Brain pericyte (primary cell): ENCODE results near the gene ASCC2.
A peak's percentile ranks its signal among the peaks of the same experiment; 100 is the strongest.

Experiments used
- DNase-seq: peaks from one replicate; pipeline ENCODE4 v3.0.0-alpha.2; 2012; ENCODE audit warnings: low read depth, low spot score

Gene ASCC2

DNA sequence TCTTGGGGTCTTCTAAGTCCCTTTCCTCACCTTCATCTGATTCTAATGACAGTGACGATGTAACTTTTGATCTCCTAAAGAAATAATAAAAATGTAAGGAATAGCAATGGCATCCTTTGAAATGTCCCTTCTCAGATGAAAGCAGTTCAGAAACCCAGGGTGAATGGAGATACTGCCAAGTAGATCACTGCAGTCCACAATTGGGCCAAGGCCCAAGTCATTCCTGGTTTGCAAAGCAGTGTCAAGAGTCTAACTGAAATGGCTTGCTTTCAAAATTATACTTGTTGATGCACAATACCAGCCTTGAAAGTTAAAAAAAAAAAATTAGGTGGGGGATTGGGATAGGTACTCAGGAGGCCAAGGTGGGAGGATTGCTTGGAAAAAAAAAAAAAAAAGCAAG, 20.4 kb downstream of the ASCC2 start:
- DNase-seq, result no peak

- DNase-seq, result no peak
These were observed 21.1 kb downstream of the ASCC2 start for GRCh38 chr22:29816980-29817379.

- no peak for DNase-seq
These were observed 21.5 kb downstream of the ASCC2 start for GRCh38 chr22:29816539-29816938.

DNA sequence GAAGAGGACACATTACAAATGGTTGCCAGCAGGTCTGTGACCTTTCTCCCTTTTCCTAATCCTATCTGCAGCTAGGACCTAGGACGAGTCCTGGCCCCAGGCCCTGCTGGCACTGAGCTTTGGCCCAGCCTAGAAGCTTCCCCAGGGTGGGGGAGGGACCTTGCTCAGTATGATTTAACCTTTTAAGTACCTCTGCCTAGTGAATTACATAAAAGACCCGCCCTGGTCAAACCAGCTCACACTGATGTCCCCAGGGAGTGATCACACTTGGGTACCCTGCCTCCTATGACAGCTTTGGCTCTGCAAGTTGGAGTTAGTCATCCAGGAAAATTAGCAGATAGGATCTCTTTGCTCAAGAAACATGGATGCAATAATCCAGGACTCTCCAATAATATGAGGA, 21.9 kb downstream of the ASCC2 start:
- DNase-seq, result no peak

GRCh38 chr22:29815580-29815979, 22.5 kb downstream of the ASCC2 start:
- no peak for DNase-seq

DNA sequence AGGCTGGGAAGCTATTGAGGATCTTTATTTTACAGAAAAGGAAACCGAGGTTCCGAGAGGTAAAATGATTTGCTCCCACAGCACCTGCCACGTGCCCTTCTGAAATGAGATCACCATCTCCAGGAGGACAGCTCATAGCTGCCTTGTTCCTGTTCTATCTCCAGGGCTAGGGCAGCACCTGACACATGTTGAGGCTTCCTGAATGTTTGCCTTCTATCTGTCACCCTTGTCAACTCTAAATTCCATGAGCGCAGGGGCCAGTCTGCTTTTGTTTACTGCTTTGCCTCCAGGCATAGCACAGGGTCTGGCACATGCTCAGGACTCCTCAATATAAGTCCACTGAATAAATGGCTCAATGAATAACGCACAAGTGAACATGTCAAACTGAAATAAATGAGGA, 24.1 kb downstream of the ASCC2 start:
- no peak for DNase-seq

DNA sequence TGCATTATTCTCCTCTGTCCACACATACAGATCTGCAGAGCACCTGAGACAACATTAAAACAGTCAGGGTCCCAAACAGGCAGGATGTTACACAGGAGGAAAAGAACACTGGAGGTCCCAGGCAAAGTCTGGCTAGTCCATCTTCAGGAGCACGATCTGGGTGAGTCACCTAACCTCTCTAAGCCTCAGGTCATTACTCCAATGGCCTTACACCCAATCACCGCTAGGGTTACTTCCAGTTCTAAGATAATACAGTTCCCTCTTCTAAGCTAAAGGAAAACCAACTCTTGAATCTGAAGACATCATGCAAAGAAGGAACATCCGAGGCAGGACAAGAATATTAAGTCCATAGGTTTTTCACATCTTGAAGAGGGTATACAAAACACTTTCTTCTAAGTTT, 24.5 kb downstream of the ASCC2 start:
- no peak for DNase-seq

DNA sequence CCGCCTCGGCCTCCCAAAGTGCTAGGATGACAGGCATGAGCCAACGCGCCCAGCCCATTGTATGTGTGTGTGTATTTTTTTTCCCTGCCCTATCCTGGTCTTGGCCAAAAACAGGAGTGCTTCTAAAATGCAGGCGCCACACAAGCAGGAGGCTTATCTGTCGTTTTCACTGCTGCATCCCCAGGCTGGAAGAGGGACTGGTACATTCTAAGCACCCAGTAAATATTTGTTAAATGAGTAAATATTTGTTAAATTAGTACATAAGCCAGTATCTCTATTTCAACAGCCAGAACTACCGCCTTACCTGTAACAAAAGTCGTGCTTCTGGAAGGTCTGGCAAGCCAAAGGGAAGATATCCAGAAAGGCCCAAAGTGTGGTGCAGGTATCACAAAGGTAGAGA, 24.9 kb downstream of the ASCC2 start:
- no peak for DNase-seq

DNA sequence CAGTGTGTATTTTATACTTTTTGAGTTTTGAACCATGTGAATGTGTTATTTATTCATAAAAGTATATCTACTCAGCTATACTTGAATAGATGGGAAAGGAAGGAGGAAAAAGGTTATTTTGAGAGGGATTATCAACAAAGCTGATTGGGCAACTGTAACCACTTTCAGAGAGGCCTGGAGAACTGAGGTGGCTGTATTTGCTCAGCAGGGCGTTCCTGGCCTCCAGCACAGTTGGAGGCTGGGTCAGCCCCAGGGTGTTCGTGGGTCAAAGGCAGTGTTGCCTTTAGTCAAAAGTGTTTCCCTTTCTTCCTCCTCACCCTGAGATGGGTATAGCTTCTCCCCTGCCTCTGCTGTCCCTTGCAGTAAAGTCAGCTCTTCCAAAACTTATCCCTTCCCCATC, 26.7 kb downstream of the ASCC2 start:
- DNase-seq, result no peak

DNA sequence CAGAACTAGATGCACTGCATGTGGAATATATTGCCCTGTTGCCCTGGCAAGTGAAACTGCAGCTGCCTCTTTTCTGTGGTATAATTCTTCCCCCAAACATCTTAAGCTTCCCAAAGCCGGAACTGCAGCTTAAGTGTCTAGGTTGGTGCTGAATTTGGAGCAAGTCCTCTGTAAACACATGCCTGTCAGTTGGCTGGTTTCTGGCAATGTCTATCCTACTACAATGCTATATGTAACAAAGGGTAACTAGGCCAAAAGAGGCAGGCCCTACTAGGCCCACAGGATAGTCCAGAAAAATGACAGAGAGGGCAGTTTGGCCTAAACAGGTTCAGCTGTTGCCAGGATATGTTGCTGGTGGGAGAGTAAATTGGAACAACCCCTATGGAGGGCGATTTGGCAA, 27.9 kb downstream of the ASCC2 start:
- DNase-seq, result no peak

DNA sequence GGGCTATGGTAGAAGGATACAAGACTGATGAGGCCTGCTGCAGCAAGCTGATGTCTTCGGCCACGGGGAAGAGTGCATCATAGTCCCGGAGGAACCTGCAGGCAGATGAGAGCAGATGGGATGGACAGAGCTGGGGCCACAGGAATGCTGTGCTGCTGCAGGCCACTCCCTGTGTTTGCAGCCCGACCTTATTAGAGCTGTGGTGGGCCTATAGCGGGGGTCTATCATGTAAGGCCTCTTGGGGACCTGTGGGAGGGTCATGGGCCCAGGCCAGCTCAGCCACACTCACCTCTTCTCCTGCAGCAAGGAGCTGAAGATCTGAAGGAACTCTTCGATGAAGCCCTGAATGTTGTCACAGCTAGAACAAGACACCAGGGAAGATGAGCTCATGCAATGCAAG, 31.9 kb downstream of the ASCC2 start:
- DNase-seq, result no peak

GRCh38 chr22:29804985-29805384, 33.1 kb downstream of the ASCC2 start:
- no peak for DNase-seq

- no peak for DNase-seq
These were observed 34.9 kb downstream of the ASCC2 start for GRCh38 chr22:29803190-29803589.

- DNase-seq, result no peak
These were observed 36.3 kb downstream of the ASCC2 start for GRCh38 chr22:29801796-29802195.

DNA sequence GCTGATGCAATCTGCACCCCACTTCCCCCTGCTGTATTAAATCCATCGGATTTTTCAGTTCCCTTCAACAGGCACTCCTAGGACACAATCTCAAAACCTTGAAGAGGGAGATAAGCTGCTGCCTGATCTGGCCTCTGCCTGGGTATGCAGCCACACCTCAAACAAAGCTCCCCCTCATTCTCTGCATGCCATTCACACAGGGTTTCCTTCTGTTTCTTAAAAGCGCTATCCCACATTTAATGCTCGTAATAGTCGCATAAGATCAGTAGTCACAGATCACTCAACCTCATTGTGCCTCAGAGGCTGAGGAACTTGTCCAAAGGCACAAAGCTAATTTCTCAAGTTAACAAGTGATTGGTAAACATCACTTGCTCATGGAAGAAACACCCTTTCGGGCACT, 36.9 kb downstream of the ASCC2 start:
- DNase-seq, result no peak

- DNase-seq, result peak; percentile 17
These were observed 38.8 kb downstream of the ASCC2 start for GRCh38 chr22:29799217-29799680.

DNA sequence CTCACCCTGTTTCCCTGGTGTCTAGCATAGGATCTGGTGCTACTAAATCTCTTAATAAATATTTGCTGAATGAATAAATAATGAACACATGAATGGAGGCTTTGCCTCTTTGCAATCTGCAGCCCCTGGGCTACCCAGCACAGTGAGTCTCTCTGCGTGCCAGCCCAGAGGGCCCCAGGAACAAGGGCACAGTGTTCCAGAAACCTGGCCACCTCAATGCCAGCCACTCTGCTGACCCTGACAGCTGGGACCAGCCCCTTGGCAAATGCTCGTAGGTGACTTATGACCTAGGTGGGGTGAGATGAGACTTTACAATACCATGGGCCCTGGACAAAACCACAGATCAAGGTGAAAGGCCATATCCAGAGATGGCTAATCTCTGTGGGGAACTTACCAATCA, 39.3 kb downstream of the ASCC2 start:
- no peak for DNase-seq

DNA sequence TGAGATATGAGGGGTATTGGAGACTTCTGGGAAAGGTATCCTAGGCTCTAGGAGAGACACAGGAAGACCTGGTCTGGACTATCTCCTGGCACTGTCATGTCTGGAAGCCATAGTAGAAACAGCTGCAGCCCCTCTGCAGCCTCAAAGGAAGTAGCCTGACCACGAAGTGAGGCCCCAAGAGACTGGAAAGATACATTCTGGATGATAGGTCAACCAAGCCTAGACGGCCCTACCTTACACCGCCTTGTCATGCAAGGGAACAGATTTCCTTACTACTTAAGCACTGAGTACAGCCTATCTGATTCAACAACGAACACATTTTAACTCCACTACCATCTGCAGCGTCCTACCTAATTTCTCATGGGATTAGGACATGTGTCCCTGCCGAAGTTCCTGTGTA, 39.8 kb downstream of the ASCC2 start:
- DNase-seq, result no peak

- no peak for DNase-seq
These were observed 40.7 kb downstream of the ASCC2 start for GRCh38 chr22:29797351-29797750.

- no peak for DNase-seq
These were observed 42.4 kb downstream of the ASCC2 start for GRCh38 chr22:29795663-29796062.

DNA sequence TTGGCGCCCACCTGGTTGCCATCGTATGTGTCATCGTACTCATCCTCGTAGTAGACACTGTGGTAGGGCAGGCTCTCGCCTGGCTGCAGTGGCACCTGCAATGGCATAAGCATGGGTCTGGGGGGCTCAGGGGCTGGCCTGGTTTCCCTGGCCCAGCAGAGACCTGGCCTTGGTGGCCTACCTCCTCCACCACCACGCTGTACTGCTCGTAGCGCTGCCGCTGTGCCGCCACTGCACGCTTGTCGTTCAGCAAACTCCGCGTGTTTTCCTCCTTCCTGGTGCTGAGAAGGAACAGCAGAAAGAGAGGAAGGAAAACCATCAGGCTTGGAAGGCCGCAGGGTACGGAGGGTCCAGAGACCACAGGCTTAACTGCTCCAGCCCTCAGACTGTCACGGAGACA, 44.7 kb downstream of the ASCC2 start:
- DNase-seq, result no peak

- DNase-seq, result no peak
These were observed 48.0 kb downstream of the ASCC2 start for GRCh38 chr22:29790061-29790460.

DNA sequence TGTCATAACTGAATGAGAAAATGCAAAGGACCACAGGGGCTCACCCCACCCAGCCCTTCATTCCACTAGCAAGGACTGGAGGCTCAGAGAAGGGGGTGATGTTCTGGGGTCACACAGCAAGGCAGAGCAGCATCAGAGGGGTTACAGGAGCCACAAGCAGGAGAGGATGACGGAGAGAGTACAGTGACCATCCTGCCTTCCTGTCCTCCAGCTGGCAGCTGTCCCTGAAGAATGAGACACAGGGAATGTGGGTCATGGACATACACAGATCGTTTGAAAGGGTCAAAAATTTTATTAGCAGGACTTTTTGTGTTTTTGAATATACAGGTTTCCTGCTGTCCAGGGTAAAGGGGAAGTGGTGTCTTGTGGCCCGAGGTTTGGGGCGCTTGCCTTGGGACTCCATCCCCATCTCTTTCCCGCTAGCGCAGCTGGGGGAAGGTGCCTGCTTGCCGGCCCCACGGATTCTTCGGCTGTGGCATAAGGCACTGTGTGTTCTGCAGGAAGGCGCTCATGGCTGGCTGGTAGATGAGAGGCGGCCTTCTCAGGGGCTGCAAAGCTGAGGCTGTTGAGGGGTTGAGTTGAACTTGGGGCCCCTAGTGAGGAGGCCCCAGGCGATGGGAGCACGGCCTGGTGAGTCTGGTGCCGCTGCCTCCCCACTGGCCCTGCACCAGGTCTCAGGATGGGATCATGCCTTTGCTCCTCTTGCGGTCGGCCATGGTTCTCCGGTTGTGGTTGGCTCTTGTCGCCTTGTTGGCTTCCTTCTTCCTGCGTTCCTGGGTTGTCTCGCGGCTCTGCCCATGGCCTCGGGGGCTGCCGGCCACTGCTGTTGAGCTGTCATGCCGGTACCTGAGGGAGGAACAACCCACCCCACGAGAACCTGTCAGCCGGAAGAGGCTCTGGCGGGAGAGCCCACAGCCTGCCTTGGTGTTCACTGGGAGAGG, 49.5 kb downstream of the ASCC2 start:
- no peak for DNase-seq
